ENCODE results near the gene NARS2.

GRCh38 chr11:78540256-78540655 lies 34.4 kb downstream of the NARS2 start:
- TF ChIP-seq CTCF (IDR thresholded peaks at IDR 0.05) (no peak), POLR2A (IDR thresholded peaks at IDR 0.05) (no peak)

All from ovary (tissue), 3 donors.